ENCODE measurements around the gene LUM. TPM values are rescaled to one million over a fixed set of nuclear protein-coding genes. Genes with fewer than 3 reads are reported as not detected.

The LUM gene
- polyA plus RNA-seq, 3 donors = 48.5 to 54.1 (median 52.3) TPM

DNA sequence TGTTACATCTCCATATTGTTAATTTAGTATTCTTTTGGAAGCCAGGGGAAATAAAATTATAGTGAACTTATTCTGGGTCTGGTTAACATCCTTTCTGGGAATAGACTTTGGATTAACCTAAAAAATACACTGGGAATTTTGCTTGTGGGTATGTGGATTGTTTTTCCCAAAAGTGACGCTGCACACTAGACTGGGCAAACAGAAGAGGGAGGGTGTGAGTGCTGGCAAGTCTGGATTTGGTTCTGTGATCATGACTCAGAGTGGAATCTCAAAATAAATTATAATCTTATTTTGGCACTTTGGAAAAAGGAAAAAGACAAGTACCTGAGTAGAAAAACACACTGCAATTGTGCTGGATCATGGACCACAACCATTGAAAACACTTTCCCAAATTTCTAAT, 15.2 kb upstream of the LUM start:
- DNase-seq (ENCODE audit: extremely low read depth in 1 of 11, low read depth in 9 of 11, low spot score in 4 of 11) = no peak

DNA sequence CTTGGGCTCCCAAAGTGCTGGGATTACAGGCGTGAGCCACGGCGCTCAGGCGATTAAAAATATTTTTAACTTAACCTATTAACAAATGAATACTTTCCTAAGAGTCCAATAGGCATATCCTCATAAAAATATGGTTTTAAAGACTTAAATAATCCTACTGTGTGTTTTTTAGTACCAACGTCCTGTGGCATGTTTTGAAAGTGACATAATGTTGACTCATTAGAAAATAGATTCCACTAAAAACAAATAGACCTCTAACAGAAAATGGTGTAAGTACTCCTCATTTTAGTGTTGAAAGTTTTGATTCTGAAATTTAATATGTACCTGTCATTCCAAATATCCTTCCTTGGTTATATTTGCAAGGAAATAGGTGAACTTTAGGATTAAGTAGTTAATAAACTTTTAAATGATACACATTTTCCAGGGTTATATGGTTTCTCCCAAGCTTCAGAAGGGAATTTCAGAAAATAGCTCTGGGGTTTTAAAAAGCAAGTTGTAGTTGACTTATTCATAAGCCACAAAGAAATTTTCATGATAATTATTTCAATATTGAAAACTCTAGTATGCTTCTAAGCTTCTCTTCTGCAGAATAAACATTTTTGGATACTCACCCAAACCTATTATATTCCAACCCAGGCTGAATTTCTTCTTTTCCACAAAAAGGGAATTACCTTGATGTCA, 12.1 kb upstream of the LUM start:
- DNase-seq (ENCODE audit: extremely low read depth in 1 of 11, low read depth in 9 of 11, low spot score in 4 of 11) = no peak

DNA sequence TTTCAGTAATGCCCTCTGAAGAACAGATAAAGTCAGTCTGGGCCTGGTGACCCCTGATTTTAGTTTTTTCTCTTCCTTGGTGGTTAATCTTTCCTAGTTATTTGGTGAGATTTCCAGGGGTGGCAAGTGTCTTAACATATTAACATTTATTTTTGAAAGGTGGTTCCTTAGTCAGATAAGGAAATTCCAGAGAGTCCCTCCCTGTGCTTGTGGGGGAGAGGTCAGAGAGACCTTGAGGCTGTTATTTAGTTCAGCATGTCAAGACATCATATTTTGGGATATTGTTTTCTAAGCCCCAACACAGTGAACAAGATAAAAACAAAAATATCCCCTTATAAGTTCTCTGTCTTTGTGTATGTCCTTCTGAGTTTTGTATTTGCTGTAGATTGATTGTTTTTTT, 9.5 kb upstream of the LUM start:
- DNase-seq (ENCODE audit: extremely low read depth in 1 of 11, low read depth in 9 of 11, low spot score in 4 of 11) = no peak

DNA sequence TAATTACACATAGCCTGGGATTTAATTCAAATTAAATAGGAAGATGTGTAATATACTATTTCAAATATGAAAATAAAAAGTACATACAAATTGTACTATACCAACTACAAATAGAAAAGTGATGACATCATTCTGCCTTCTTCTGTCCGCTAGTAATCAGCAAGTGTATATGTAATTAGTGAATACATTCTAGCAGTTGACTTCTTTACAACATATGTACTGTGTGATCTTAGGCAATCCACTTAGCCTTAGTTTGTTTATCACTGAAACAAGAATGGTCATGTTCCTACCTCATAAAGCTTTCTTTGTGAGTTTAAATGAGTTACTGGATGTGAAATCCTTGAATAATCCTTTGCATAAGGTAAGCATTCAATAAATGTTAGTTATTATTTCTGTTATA, 7.8 kb upstream of the LUM start:
- DNase-seq (ENCODE audit: extremely low read depth in 1 of 11, low read depth in 9 of 11, low spot score in 4 of 11) = no peak

DNA sequence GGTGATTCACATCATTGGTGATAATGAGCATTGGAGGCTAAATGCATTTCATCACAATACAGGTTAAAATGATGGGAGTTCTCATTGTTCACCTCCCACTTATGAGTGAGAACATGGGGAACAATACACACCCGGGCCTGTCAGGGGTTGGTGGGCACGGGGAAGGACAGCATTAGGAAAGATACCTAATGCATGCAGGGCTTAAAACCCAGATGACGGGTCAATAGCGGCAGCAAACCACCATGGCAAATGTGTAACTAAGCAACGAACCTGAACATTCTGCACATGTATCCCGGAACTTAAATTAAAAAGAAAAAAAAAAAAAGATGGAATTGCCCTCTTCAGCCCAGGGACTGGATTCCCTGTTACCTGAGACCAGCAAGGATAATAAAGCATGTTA, 2.3 kb upstream of the LUM start:
- DNase-seq (ENCODE audit: extremely low read depth in 1 of 11, low read depth in 9 of 11, low spot score in 4 of 11) = no peak

DNA sequence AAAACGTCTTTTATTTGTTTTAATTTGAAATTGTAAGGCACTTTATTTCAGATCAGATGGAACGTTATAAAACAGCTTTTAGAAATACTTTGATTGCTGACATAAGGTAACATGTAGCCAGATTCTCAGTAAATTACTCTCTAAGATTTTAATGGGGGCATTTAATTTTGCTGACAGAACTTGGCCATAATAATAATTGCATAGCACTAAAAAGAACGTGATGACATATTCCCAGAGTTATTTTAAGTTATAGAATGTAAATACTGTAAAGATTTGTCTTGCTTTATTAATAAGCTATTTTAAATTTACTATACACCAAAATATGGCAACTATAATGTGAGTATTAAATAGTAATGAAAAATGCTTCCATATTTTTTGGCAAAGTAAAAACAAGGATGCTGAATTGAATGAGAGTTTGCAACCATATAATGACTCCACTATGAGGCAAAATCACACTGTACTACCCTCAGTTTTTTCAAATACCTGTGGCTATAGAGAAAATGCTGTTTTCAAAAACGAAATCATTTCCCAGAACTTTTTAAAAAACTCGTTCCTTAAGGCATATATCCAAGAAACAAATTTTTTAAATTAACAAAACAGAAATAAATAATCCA, 876 bp downstream of the LUM start:
- DNase-seq (ENCODE audit: extremely low read depth in 1 of 11, low read depth in 9 of 11, low spot score in 4 of 11) = no peak

DNA sequence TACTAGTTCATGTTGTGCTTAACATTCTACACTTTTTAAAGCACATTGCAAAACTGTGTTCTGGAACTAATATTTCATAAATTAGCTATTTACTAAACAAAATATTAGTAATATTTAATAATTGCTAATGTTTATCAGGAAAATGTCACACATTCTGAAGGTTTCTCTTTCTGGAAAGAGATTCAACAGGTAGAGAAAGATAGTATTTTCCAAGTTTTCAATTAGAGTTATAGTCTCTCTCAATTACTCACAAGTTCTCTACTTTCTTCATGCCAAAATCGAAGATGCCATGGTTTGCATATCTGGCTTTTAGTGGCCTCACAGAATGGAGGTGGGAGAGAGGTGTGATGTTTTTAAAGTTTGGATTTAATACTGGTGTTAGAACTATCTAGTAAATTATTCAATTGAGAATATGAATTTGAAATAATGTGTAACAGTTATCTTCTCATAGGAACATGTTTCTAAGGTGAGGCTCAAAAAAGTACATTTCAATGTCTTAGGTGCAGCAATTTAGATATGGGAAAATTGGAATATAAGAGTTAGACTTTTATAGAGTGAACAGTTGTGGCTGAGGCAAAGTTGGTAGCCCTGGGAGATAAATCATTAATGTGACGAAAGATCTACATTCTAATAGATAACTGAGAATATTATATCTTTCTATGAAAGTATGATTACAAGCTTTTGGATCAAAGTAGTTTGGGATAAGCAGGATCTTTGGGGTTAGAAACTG, 1.5 kb downstream of the LUM start:
- no peak for DNase-seq (ENCODE audit: extremely low read depth in 1 of 11, low read depth in 9 of 11, low spot score in 4 of 11)

DNA sequence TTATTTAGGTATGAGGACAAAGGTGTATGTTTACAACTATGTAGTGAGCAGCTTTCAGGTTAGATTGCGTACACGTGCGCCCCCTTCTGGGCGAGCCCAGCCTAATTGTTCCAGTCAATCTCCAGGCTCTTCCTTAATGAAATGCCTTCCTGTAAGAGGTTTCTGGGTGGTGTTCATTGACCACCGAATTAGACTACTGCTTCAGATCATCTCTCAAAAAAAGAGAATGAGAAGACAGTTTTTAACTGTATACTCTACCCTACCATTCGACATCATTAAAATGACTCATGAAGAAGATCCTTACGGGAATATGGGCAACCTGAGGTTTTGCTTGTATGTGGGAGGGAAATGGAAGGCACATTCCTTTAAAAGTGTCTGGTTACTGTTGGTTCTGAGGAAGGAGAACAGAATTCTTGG, 2.1 kb downstream of the LUM start:
- peak in 1 of 11 donors; percentile 15 for DNase-seq (ENCODE audit: extremely low read depth in 1 of 11, low read depth in 9 of 11, low spot score in 4 of 11)

DNA sequence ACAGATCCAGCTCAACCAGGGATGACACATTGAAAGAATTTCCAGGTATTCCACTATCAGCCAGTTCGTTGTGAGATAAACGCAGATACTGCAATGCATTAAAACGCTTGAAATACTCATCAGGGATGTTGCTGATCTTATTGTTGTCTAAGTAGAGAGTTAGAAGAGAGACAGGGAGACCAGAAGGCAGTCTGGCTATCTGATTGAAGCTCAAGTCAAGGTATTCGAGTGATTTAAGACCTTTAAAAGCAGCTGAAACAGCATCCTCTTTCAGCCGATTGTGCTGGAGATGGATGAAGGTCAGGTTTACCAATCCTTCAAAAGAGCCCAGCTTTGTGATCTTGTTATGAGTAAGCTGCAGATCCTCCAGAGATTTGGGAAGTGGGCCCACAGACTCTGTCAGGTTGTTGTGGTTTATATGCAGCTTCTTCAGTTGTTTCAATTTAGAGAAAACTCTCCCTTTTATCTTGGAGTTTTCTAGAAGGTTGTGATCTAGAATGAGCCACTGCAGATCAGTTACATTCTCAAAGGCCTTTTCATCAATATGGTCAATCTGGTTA, 3.0 kb downstream of the LUM start:
- DNase-seq (ENCODE audit: extremely low read depth in 1 of 11, low read depth in 9 of 11, low spot score in 4 of 11) = no peak

DNA sequence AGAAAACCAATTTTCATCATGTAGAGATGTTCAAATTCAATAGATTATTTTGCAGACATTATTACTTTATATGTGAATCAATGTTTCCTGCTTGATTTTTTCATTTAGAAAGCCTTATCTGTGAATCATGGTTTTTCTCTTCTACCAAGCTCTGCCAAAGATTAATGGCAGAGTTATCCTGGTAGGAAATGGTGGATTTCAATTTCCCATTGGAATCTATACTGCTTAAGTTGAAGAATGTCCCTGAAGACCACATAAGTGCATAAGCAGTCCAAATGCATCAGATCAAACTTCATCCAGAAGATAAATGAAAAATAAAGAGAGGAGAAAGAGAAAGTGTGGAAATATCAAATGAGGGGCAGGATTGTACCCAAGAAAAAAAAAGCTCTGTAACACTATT, 5.0 kb downstream of the LUM start:
- DNase-seq (ENCODE audit: extremely low read depth in 1 of 11, low read depth in 9 of 11, low spot score in 4 of 11) = no peak

DNA sequence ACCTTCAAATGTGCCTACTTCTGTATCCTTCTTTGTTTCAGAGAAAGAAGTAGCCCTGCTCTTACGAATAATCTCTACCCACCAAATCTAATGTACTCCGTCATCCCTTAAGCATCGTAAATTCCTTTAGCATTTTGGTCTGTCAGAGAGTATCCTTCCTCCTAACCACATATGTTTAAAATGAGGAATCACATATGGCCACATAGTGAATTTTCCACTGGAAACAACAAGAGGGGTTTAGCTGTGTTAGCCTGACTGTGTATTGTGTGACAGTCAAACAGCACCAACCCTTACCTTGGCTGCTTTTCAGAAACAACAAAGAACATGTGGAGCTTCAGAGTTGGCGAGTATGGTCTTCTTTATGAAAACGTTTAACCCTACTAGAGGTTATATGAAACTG, 5.5 kb downstream of the LUM start:
- no peak for DNase-seq (ENCODE audit: extremely low read depth in 1 of 11, low read depth in 9 of 11, low spot score in 4 of 11)

DNA sequence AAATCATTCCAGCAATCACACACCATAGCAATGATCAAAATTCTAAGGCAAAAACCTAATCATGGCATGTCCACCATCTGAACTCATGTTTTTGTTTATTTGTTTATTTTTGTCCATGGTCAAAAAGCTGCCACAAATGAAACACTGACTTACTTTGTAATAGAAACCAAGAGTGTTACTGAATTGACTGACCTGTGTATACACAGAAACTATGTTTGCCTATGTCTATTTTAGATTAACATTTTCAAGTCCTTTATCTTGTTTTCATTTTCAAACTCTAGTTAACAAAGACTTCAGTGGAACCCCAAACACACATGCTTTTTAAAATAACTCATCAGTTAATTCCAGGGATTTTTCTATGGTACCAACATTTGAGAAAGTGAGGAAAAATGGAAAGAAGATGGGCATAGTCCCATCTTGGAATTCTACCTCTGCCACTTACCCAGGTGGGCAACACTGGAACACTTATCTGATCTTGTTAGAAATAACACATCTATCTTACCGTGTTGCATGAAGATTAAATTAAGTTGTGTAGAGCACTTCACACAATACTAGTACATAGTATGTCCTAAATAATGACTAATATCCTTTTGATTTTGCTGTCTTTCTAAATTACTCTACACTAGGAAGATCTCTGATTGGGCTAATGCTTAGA, 6.4 kb downstream of the LUM start:
- no peak for DNase-seq (ENCODE audit: extremely low read depth in 1 of 11, low read depth in 9 of 11, low spot score in 4 of 11)

DNA sequence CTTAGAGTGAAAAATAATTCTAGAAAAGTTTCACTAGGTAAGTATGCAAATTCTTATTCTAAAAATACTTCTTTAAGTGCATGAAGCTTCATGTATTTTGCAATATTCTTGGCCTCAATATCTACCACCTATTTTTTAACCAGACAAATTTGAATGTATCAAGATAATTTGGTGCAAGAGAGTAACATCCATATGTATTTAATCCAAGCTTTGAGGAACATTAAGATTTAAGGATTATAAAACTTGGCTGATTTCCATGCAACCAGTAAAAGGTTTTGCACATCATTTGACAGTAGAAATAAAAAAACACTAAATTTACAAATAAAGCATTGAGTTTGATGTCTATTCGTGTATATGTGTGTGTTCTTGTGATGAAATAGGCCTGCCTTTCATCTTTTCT, 7.7 kb downstream of the LUM start:
- DNase-seq (ENCODE audit: extremely low read depth in 1 of 11, low read depth in 9 of 11, low spot score in 4 of 11) = no peak

DNA sequence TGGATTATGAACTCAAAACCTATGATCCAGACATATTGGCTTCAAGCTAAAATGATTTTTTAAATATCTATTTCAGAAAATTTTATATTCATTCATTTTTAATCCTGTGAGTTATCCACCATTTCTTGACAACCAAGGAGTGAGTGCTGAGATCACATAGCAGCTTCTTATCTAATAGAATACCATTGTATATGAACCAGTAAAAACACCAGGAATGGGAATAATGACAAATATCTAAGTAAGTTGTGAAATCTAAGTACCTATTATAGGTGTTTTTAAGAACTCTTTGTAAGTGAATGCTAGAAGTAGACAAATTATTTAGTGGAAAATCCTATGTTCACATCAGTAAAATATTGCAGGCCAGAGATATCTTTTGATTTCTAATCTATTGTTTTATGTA, 8.2 kb downstream of the LUM start:
- DNase-seq (ENCODE audit: extremely low read depth in 1 of 11, low read depth in 9 of 11, low spot score in 4 of 11) = no peak

DNA sequence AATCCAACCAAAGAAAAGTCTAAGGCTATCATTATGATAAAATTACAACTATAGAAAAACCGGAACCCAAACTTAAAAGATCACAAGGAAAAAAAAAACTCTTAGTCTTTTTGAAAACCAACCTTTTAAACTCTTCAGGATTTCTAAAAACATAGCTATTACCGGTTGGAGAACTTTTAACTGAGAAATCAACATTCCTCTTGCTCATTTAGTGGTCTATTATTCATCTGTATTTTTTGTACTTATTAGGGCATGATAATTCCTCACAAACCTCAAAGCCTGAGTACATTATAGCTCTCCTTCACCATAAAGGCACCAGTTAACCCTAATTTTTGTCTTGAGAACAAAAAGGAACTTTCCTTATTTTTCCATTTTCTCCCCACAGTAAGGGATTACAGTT, 10.4 kb downstream of the LUM start:
- DNase-seq (ENCODE audit: extremely low read depth in 1 of 11, low read depth in 9 of 11, low spot score in 4 of 11) = no peak

DNA sequence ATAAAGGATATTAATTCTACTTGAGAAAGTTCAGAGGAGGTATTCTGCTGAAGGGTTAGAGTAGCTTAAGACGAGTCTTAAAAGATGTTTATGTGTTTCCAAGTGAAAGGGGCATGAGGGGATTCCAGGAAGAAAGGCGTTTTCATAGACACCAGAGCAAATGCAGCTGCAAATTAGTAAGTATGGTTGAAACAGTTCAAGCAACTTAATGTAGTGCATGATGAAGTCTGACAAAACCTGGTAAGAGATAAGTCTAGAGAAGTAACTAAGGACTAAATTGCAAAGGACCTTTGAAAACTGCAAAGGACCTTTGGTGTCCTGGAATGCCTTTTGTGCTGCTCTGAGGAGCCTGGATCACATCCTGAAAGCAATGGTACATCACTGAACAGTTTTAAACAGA, 11.5 kb downstream of the LUM start:
- no peak for DNase-seq (ENCODE audit: extremely low read depth in 1 of 11, low read depth in 9 of 11, low spot score in 4 of 11)

DNA sequence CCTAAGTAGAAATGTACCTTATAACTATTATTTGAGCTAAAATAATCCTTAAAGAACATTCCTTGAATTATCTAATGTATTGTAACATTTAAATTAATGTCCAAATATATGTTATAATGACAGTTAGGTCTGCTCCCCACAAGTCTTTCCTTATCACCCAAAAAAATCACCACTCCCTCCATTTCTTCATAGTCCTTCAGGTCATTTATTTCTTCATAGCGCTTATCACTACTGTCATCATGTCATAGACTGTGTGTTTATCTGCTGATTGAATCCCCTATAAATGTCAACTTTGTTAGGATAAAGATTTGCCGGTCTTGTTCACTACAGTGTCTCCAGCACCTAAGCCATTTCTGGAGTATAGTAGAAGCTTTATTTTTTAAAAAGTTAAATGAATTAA, 12.0 kb downstream of the LUM start:
- no peak for DNase-seq (ENCODE audit: extremely low read depth in 1 of 11, low read depth in 9 of 11, low spot score in 4 of 11)

DNA sequence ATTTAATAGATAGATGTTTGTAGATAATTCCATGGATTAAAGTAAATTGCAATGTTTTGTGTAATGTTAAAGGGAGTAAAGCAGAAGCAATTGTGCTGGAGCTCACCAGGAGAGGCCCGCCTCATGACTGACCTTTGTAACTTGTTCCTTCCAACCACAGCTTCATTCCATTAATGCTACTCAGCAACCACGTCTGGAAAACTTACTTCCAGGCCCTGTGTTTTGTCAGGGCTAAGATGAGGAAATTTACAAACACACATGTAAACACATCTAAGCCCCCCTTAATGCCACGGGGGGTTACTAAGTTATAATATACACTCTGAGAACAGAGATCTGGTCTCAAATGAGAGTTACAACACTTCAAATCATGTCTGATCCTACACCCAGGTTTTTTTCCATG, 12.4 kb downstream of the LUM start:
- no peak for DNase-seq (ENCODE audit: extremely low read depth in 1 of 11, low read depth in 9 of 11, low spot score in 4 of 11)

DNA sequence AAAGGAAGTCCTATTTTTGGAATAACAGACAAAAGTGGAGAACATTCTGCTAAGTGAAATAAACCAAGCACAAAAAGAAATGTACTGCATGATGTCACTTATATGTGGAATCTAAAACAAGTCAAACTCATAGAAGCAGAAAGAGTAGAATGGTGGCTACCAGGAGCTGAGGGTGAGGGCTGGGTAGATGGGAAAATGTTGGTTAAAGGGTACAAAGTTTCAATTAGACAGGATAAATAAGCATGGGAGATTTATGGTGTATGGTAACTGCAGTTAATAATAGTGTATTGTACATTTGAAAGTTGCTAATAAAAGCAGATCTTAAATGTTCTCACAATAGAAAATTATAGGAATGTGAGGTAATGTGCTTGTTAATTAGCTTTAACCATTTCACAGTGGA, 12.8 kb downstream of the LUM start:
- DNase-seq (ENCODE audit: extremely low read depth in 1 of 11, low read depth in 9 of 11, low spot score in 4 of 11) = no peak

DNA sequence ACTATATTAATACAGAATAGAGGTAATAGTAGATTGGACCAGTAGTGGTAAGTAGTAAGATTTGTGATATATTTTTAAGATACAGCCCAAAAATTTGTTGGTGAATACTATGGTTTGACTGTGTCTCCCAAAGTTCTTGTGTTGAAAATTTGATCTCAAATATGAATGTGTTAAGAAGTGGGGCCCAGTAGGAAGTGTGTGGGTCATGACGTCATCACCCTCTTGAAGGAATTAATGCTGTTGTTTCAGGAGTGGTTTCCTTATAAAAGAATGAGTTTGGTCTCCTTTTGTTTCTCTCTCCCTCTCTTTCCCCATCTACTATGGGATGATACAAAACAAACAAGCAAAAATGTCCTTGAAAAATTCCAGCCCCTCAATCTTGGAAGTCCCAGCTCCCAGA, 16.3 kb downstream of the LUM start:
- DNase-seq (ENCODE audit: extremely low read depth in 1 of 11, low read depth in 9 of 11, low spot score in 4 of 11) = no peak
